ENCODE results near the gene SH3RF1.

Gene SH3RF1

DNA sequence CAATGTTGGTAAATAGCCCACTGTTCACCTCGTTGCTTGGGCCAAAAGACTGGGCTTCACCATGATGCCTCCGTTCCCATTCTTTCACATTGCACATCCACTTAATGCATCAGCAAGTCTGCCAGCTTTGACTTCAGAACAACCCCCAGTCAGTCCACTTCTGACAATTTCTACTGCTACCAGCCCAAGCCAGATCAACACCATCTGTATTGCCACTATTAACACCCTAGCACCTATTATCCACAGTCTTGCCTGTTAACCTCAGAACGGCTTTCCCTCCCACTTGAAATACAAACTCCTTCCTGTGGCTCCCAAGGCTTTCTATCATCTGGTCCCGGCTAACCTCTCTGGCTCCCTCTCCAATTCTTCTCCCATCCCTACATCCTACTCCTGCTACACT, 95.7 kb downstream of the SH3RF1 start:
- Histone ChIP-seq H3K4me2 (no peak overlapping the region), H3K79me2 (ENCODE audit: insufficient read depth, low read depth) (no peaks in the 10 kb centered on the region)

DNA sequence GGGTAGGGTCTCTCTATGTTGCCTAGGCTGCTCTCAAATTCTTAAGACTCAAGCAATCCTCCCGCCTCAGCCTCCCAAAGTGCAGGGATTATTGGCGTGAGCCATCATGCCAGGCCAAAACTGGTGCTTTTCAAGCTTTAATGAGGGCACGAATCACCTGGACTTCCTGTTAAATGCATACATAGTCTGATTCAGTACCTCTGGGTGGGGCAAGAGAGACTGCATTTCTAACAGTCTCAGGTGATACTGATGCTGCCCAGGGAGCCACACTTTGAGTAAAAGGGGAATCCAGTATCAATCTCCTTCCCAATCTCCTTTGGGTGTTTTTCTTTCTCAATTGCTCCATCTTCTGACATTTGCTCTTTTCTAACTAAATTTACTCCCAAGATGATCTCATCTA, 96.5 kb downstream of the SH3RF1 start:
- no peak overlapping the region for H3K27ac ChIP-seq
- H3K4me3 ChIP-seq (IDR thresholded peaks at IDR 0.05; ENCODE audit: insufficient read depth, low read depth, low read length) = no peak overlapping the region
- no peaks in the 10 kb centered on the region for H3K79me2 ChIP-seq (ENCODE audit: insufficient read depth, low read depth)
- no peak overlapping the region for H3K4me2 ChIP-seq
- no peak overlapping the region for H2AFZ ChIP-seq (ENCODE audit: low read depth)
- no peaks in the 10 kb centered on the region for H4K20me1 ChIP-seq (ENCODE audit: insufficient read depth)
- no peaks in the 10 kb centered on the region for H3K36me3 ChIP-seq (ENCODE audit: insufficient read depth)
- TF ChIP-seq, protein P1, sequence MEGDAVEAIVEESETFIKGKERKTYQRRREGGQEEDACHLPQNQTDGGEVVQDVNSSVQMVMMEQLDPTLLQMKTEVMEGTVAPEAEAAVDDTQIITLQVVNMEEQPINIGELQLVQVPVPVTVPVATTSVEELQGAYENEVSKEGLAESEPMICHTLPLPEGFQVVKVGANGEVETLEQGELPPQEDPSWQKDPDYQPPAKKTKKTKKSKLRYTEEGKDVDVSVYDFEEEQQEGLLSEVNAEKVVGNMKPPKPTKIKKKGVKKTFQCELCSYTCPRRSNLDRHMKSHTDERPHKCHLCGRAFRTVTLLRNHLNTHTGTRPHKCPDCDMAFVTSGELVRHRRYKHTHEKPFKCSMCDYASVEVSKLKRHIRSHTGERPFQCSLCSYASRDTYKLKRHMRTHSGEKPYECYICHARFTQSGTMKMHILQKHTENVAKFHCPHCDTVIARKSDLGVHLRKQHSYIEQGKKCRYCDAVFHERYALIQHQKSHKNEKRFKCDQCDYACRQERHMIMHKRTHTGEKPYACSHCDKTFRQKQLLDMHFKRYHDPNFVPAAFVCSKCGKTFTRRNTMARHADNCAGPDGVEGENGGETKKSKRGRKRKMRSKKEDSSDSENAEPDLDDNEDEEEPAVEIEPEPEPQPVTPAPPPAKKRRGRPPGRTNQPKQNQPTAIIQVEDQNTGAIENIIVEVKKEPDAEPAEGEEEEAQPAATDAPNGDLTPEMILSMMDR (conservative IDR thresholded peaks at IDR 0.05; ENCODE audit: low read depth, low read length) = no peak
- no peak overlapping the region for H3K9ac ChIP-seq
- no peaks in the 10 kb centered on the region for H3K4me1 ChIP-seq (ENCODE audit: low read depth, poor library complexity, severe bottlenecking)
- no peaks in the 10 kb centered on the region for H3K27me3 ChIP-seq (ENCODE audit: insufficient read depth, low read depth)

More for the DNA sequence above, 95.7 kb downstream of the SH3RF1 start:
- TF ChIP-seq, protein P1 (conservative IDR thresholded peaks at IDR 0.05; ENCODE audit: low read depth, low read length) = no peak
- H4K20me1 ChIP-seq (ENCODE audit: insufficient read depth) = no peaks in the 10 kb centered on the region
- H2AFZ ChIP-seq (ENCODE audit: low read depth) = no peak overlapping the region
- no peak overlapping the region for H3K27ac ChIP-seq
- H3K9ac ChIP-seq = no peak overlapping the region
- H3K36me3 ChIP-seq (ENCODE audit: insufficient read depth) = no peaks in the 10 kb centered on the region
- no peaks in the 10 kb centered on the region for H3K4me1 ChIP-seq (ENCODE audit: low read depth, poor library complexity, severe bottlenecking)
- H3K4me3 ChIP-seq (IDR thresholded peaks at IDR 0.05; ENCODE audit: insufficient read depth, low read depth, low read length) = no peak overlapping the region
- H3K27me3 ChIP-seq (ENCODE audit: insufficient read depth, low read depth) = no peaks in the 10 kb centered on the region

DNA sequence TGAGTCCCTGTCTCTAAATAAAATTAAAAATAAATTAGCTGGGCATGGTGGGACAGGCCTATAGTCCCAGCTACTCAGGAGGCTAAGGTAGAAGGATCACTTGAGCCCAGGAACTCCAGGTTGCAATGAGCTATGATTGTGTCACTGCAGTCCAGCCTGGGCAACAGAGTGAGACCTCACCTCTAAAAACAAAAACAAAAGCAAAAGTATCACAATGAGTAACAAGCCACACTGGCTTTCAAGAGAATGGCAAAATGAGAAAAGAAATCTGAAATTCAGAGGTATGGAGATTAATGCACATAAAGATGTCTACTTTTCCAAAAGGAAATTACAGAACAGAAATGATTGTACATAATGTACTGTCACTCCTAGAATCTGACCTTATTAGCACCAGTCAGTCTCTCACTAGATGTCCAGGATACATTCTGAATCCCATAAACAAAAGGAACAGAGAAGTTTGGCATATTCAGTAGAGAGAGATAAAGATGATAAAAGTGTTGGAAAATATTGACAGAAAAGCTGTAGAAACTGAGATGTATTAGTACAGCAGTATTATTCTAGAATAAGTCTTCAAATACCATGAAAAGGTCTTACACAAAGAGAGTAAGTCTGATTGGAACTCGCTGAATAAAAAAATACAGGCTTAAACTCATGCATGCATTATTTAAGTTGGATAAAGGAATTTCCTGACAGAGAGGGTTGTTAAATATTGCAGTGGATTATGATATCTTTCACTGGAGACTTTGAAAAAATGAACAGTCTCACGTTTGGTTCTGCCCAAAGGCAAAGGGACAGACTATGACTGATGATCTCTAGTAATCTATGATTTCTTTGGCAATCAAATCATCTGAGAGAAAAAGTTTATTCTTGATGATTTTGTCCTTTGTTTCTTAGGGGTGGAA, 102.5 kb downstream of the SH3RF1 start:
- TF ChIP-seq, protein P1 (conservative IDR thresholded peaks at IDR 0.05; ENCODE audit: low read depth, low read length) = no peak
- H3K4me1 ChIP-seq (ENCODE audit: low read depth, poor library complexity, severe bottlenecking) = peaks cover 5% of the 10 kb centered on the region
- no peak overlapping the region for H3K4me2 ChIP-seq
- H3K27ac ChIP-seq = no peak overlapping the region
- H4K20me1 ChIP-seq (ENCODE audit: insufficient read depth) = no peaks in the 10 kb centered on the region
- no peaks in the 10 kb centered on the region for H3K27me3 ChIP-seq (ENCODE audit: insufficient read depth, low read depth)
- H3K36me3 ChIP-seq (ENCODE audit: insufficient read depth) = no peaks in the 10 kb centered on the region
- no peaks in the 10 kb centered on the region for H3K79me2 ChIP-seq (ENCODE audit: insufficient read depth, low read depth)
- no peak overlapping the region for H3K9ac ChIP-seq
- no peak overlapping the region for H3K4me3 ChIP-seq (IDR thresholded peaks at IDR 0.05; ENCODE audit: insufficient read depth, low read depth, low read length)
- no peak overlapping the region for H2AFZ ChIP-seq (ENCODE audit: low read depth)

DNA sequence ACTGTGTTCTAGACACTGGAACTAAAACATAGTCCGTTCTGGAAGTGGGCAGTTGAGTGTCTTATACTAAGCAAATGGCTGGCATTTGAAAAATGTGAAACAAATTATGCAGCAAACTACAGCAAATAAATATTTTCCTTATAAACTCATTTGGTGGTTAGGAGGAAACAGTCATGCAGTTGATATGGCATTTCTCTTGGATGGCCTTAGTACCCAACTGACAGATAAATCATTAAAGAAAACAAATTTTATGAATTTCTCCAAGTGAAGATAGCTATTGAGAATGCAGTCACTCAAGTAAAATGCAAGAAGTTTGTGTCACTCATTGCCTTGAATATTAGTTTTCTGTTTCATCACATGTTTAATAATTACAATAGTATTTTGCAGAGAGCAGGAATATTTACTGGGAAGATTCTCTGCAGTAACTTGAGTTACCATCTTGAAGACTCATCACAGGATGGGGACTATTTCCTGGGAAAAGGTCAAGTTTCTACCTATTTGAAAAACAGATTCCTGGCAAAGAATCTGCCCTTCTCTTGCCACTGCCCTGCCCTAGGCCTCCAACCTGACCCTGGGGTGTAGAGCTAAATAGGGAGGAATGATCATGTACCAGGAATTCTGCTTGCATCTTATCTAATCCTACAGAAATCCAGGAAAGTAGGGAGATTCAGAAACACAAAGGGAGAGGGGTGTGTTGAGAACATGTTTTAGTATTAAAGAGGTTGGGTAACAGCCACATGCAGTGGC, 105.9 kb downstream of the SH3RF1 start:
- Histone ChIP-seq H3K9ac (no peak overlapping the region), H3K79me2 (ENCODE audit: insufficient read depth, low read depth) (no peaks in the 10 kb centered on the region)
- TF ChIP-seq, protein P1 (conservative IDR thresholded peaks at IDR 0.05; ENCODE audit: low read depth, low read length) = no peak

More for the DNA sequence above, 105.9 kb downstream of the SH3RF1 start:
- Histone ChIP-seq H3K4me2 (no peak overlapping the region), H3K4me1 (ENCODE audit: low read depth, poor library complexity, severe bottlenecking) (peaks cover 5% of the 10 kb centered on the region), H3K36me3 (ENCODE audit: insufficient read depth) (no peaks in the 10 kb centered on the region), H2AFZ (ENCODE audit: low read depth) (no peak overlapping the region), H4K20me1 (ENCODE audit: insufficient read depth) (no peaks in the 10 kb centered on the region), H3K27me3 (ENCODE audit: insufficient read depth, low read depth) (no peaks in the 10 kb centered on the region), H3K27ac (no peak overlapping the region), H3K4me3 (IDR thresholded peaks at IDR 0.05; ENCODE audit: insufficient read depth, low read depth, low read length) (no peak overlapping the region)
